ENCODE results near the gene PSTPIP2. TPM values are rescaled to one million over a fixed set of nuclear protein-coding genes. Genes with fewer than 3 reads are reported as not detected.

The PSTPIP2 gene
- total and polyA plus RNA-seq, 2 of the 4 experiments (the other 2 are of a cell fraction) = 10.4 to 12.4 TPM

DNA sequence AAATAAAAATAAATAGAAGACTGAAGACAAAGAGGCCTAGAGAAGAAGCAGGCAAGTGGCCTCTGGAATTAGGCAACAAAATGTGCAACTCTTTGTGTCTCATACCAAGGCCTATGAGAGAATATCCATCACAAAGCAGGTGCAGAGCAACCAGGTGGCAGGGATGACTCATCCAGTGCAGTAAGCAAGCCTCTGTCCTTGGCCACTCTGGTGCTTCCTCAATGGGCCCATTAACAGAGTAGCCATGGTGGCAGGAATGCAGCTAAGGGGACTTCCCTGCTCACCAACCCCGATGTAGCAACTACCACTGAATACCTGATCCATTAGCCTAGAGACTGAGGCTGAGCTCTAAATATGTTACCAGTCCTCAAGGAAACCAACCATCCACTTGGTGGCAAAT is 94.0 kb downstream of the PSTPIP2 start:
- Histone ChIP-seq H3K9ac (ENCODE audit: low read depth, low read length) (no peak overlapping the region), H2BK20ac (ENCODE audit: low read depth, low read length) (no peak overlapping the region; the same call in 1 of the 2 replicates), H4K8ac (ENCODE audit: low read depth in 2 of 2, low read length in 2 of 2) (no peak overlapping the region), H2AK5ac (ENCODE audit: low read depth, low read length) (no peak overlapping the region; the same call in 1 of the 2 replicates), H3K9me3 (ENCODE audit: control insufficient read depth, insufficient read depth, low read length) (no peaks in the 10 kb centered on the region), H3K4me3 (ENCODE audit: insufficient read depth, low read depth, low read length) (no peak overlapping the region), H3K18ac (ENCODE audit: low read depth, low read length) (no peak overlapping the region), H3K56ac (ENCODE audit: extremely low read depth, insufficient read depth, low read length) (no peak overlapping the region), H4K5ac (ENCODE audit: low read depth, low read length) (no peak overlapping the region), H3K4ac (ENCODE audit: low read depth, low read length) (no peak overlapping the region), H3K23ac (ENCODE audit: low read depth, low read length) (no peak overlapping the region; the same call in 1 of the 2 replicates), H3K14ac (replicated peaks; ENCODE audit: low read depth, low read length) (no peak overlapping the region), H2BK15ac (ENCODE audit: low read depth, low read length) (no peak overlapping the region), H3K27ac (ENCODE audit: insufficient read depth, low read length) (no peak overlapping the region), H2AFZ (replicated peaks; ENCODE audit: low read length, poor library complexity) (peak overlapping the region; percentile 48), H2AK9ac (replicated peaks; ENCODE audit: low read depth, low read length, poor library complexity) (no peak overlapping the region), H4K20me1 (ENCODE audit: insufficient read depth, low read length) (no peaks in the 10 kb centered on the region), H3K27me3 (ENCODE audit: control insufficient read depth, insufficient read depth, low read length) (no peaks in the 10 kb centered on the region), H3K9me1 (ENCODE audit: insufficient read depth, low read length) (0 out of 2 replicates have a peak, but pooled peaks cover under 1% of the 10 kb centered on the region), H3K79me1 (ENCODE audit: low read depth in 1 of 2, low read length in 2 of 2) (no peaks in the 10 kb centered on the region), H2BK5ac (ENCODE audit: low read depth, low read length, poor library complexity, severe bottlenecking) (no peak overlapping the region), H2BK120ac (ENCODE audit: low read depth, low read length) (no peak overlapping the region), H3K4me1 (ENCODE audit: control insufficient read depth, insufficient read depth, low read length) (0 out of 2 replicates have a peak, but pooled peaks cover 2% of the 10 kb centered on the region), H4K91ac (ENCODE audit: insufficient read depth, low read depth, low read length) (no peak overlapping the region), H3K4me2 (ENCODE audit: low read depth, low read length) (no peak overlapping the region), H3K36me3 (ENCODE audit: control insufficient read depth, insufficient read depth, low read length) (no peaks in the 10 kb centered on the region)
- WGBS, 2 experiments (ENCODE audit: extremely low coverage in 2 of 2, insufficient read length in 1 of 2) = no CpG with 5 or more reads among the region's 1 CpG
- BruUV-seq (replicated peaks) = no TSS peak
- intact Hi-C loops (cut with micrococcal nuclease) = no loop called here
- in situ Hi-C loops (cut with MboI; ENCODE audit: low sequenced_read_pairs) = loop anchor here (5.0 kb wide), 1 partner anchor 94 kb away; the partner anchor contains the start of gene PSTPIP2
- POLR2A ChIA-PET (ENCODE audit: unreplicated experiment) = no interaction called here
- no peak for ATAC-seq (ENCODE audit: low read depth)
- no peak for TF ChIP-seq RAD21 (IDR thresholded peaks at IDR 0.05; ENCODE audit: low read length)
- no peak for TF ChIP-seq CEBPB (IDR thresholded peaks at IDR 0.05; ENCODE audit: low read depth, low read length)
- TF ChIP-seq, protein P1, sequence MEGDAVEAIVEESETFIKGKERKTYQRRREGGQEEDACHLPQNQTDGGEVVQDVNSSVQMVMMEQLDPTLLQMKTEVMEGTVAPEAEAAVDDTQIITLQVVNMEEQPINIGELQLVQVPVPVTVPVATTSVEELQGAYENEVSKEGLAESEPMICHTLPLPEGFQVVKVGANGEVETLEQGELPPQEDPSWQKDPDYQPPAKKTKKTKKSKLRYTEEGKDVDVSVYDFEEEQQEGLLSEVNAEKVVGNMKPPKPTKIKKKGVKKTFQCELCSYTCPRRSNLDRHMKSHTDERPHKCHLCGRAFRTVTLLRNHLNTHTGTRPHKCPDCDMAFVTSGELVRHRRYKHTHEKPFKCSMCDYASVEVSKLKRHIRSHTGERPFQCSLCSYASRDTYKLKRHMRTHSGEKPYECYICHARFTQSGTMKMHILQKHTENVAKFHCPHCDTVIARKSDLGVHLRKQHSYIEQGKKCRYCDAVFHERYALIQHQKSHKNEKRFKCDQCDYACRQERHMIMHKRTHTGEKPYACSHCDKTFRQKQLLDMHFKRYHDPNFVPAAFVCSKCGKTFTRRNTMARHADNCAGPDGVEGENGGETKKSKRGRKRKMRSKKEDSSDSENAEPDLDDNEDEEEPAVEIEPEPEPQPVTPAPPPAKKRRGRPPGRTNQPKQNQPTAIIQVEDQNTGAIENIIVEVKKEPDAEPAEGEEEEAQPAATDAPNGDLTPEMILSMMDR (conservative IDR thresholded peaks at IDR 0.05; ENCODE audit: low read depth, low read length) = no peak
- TF ChIP-seq FOS (IDR thresholded peaks at IDR 0.05; ENCODE audit: low read depth, low read length) = no peak
- TF ChIP-seq, protein P2, sequence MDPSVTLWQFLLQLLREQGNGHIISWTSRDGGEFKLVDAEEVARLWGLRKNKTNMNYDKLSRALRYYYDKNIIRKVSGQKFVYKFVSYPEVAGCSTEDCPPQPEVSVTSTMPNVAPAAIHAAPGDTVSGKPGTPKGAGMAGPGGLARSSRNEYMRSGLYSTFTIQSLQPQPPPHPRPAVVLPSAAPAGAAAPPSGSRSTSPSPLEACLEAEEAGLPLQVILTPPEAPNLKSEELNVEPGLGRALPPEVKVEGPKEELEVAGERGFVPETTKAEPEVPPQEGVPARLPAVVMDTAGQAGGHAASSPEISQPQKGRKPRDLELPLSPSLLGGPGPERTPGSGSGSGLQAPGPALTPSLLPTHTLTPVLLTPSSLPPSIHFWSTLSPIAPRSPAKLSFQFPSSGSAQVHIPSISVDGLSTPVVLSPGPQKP (IDR thresholded peaks at IDR 0.05; ENCODE audit: borderline replicate concordance, low read depth, low read length) = no peak
- TF ChIP-seq RFX5 (IDR thresholded peaks at IDR 0.05; ENCODE audit: low read depth, low read length) = no peak
- no peak for TF ChIP-seq CHD1 (IDR thresholded peaks at IDR 0.05; ENCODE audit: low read depth, low read length)
- TF ChIP-seq, protein P3, sequence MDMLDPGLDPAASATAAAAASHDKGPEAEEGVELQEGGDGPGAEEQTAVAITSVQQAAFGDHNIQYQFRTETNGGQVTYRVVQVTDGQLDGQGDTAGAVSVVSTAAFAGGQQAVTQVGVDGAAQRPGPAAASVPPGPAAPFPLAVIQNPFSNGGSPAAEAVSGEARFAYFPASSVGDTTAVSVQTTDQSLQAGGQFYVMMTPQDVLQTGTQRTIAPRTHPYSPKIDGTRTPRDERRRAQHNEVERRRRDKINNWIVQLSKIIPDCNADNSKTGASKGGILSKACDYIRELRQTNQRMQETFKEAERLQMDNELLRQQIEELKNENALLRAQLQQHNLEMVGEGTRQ (IDR thresholded peaks at IDR 0.05; ENCODE audit: low read depth, low read length) = no peak
- no peak for TF ChIP-seq MXI1 (IDR thresholded peaks at IDR 0.05; ENCODE audit: borderline replicate concordance, low read depth, low read length)
- CTCF ChIA-PET = interaction anchor here (0.6 kb wide), 1 partner anchor 194 kb away, joined by 5 read pairs; no protein-coding TSS in a partner anchor
- no peak for DNase-seq
- dilution Hi-C loops (cut with HindIII; ENCODE audit: low sequenced_read_pairs, unreplicated experiment) = no loop called here

All from IMR-90 (cell line).